NCI-H345 treated with DMSO at 0.1 percent for 48 hours (cell line): Measurements from ENCODE around the gene GPR45.
A peak's percentile ranks its signal among the peaks of the same experiment; 100 is the strongest.
"Not testable (repeated sequence)": the region's sequence is repeated elsewhere in the genome, so short reads cannot be mapped to it uniquely, and the experiment has no call there.

Experiments
- DNase-seq: peaks from one replicate; lab custom pipeline; 2025; ENCODE audit not compliant: unreplicated experiment; lab: John Stamatoyannopoulos, UW

The GPR45 gene, protein sequence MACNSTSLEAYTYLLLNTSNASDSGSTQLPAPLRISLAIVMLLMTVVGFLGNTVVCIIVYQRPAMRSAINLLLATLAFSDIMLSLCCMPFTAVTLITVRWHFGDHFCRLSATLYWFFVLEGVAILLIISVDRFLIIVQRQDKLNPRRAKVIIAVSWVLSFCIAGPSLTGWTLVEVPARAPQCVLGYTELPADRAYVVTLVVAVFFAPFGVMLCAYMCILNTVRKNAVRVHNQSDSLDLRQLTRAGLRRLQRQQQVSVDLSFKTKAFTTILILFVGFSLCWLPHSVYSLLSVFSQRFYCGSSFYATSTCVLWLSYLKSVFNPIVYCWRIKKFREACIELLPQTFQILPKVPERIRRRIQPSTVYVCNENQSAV

DNA sequence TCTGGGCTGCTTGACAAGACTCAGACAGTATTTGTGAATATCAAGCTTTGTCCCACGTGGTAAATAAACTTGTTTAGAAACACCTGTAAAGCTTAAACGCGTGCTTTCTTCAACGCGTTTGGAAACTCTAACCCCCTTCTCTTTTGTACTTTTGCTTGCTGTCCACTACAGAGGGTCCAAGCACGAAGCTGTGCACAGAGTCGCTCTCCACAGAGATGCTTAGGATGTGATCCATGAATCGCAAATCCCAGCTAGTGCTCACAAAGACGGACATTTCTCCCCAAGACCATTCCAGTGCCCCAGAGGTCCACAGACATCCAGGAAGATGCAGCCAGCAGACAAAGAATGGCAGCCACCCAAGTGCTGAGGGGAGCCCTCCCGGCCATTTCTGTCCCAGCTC, at the start of gene GPR45:
TSS of gene GPR45 (plus strand) at position 301 of the 400 bp plus-strand sequence. CDS start 116 bp downstream, outside the sequence.
- DNase-seq: no peak

DNA sequence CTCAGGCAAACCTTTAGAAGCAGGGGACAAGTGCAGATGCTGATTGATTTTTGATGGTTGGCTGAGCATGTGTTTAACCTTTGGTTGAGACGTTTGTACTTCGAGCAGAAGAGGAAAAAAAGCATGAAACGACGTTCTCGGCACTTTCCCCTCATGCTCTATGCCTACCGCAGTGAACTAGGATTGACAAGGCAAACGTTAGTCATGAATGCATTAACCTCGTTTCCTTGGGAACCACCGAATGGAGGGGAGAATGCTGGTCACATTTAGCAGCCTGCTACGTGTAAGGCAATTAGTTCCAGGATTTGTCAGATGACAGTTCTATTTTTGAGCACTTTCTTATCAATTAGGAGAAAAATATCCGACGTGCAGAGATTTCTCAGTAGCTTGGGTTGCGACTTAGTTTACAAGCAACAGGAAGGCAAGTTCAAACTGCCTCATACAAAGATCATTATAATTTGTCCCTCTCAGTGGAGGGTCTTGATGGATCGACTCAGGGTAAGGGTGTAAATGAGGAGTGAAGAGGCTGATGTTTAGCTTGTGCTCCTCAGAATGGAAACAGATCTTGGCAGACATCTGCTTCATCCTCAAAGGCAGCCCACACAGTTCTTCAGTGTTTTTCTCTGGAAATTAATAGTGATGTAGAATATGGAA, 47.4 kb upstream of the GPR45 start:
- DNase-seq: no peak

DNA sequence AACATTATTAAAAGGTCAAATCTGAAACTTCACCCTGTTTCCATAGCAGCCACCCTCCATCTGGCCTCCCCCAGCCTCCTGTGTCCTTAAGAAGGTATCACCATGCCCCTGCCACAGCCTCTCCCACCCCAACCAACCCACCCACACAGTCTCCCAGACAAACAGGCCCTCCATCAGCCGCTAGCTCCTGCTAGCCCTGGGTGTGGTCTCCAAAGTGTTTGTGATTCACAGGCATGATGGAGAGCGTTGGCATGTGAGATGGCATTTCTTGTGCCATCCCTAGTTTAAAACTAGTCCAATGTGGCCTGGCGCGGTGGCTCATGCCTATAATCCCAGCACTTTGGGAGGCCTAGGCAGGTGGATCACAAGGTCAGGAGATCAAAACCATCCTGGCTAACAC, 44.9 kb upstream of the GPR45 start:
- no peak for DNase-seq

DNA sequence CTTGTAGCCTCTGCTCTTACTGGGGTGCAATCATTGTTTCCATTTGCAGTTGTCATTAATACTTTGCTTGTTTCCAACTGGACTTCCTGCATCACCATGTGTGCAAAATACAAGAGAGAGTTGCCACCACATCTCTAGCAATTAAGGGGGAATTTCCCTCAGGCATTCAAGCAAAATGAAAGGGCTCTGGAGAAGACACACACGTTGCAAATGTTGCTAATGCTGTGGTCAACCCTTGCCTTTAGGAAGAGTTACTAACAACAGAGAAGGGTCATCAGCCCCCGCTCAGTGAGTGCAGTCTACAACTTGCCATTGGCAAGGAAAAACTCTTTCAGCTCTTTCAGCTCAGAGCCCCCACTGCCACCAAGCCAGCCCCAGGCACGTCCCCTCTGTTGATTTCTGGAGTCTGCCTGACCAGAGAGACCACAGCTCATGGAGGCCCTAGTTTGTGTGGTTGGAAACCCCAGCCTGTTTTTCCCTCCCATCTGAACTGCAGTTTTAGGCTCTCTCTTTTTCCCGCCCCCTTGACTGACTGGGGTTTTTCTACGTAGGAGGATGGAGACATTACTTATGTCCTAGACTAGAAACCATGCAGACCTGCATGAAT, 25.9 kb upstream of the GPR45 start:
- no peak for DNase-seq

DNA sequence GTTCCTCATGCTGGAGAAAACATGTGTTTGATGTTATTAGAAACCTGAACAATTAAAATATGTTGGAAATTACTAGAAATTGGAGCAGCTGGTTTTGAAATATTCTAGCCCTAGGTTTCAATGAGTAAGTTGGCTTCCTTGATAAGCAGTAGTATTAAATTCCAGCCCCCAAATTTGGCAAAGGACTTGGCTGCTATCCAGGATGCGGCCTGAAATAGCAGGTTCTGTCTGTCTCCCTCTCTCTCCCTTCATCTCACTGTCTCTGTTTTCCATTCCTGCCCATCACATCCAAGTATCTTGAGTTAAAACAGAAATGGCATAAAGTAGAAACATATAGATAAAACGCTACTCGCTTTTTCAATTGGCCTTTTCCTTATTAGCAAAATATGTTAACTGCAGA, 20.9 kb upstream of the GPR45 start:
- DNase-seq: no peak

DNA sequence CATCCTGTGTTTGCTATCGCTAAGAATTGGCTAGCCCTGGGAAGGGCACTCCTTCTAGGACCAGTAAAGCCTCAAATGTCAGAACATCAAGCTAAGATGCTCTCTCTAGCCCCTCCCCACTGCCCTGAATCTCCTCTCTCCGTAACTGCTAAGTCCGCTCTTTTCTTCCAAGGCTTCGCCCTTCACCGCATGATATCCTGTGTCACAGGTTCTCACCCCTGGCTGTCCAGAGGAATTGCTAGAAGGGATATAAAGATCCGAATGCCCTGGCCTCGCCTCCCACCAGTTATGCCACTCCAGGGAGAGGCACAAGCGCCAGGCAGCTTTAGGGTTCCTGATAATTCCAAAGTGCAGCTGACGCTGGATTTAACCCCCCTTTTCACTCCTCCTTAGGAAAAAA, 17.1 kb upstream of the GPR45 start:
- DNase-seq: no peak

DNA sequence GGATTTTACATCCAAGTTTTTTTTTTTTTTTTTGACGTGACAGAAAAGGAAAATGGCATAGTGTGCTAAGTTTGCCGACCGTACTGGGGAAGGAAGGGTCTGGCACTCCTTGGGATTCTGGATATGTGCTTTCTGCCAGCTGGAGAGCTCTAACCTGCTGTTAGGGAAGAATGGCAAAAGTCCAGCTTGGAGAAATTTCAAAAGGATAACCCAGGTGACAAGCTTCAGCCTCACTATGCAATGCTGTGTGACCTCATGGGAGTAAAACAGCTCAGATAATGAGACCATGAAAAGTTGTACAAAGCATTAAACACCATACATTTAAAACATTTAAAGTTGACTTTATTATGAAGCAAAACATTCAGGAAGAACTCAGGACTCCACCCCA, 10.3 kb upstream of the GPR45 start:
- no peak for DNase-seq

DNA sequence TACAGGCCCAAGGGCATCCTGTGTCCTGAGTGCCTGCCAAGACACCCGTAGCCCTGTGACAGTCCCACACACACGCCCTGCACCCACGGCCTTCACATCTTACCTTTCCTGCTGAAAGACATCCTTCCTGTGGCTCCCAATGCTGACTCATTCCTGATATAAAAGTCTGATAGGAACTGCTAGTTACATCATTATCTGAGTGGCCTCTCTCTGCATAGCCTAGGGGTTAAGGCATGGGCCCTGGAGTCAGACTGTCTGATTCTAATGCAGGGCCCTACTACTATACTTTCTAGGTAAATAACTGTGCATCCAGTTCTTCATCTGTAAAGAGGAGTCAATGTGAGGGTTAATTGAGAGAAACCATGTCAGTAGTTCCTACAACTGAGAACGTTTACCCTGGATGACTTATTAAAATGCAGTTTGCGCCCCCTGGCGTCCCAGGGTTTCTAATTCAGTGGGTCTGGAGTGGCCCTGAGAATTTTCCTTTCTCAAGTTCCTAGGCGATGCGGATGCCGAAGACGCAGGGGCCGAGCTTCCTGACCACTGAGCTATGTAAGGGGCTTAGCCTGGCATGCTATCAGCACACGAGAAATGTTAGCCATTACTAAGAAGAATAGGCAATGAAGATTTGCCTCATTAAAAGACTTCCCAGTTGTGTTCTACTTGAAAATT, 6.0 kb upstream of the GPR45 start:
- DNase-seq: peak; percentile 55

DNA sequence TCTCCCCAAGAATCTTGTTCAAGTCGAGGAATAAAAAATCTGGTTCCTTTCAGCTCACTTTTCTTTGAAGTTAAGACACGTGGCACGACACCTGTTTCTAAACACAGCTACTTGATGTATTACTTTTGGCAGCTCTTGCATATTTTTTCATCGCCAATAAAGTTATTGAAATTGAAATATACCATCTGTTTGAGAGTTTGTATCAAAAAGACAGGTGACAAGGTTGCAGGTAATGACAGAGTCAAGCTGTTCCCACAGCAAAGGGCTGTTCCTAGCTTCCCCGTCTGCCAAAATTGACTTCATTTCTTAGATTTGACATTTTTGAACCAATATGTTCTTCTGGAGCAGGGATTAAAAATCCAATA, 5.5 kb upstream of the GPR45 start:
- no peak for DNase-seq

DNA sequence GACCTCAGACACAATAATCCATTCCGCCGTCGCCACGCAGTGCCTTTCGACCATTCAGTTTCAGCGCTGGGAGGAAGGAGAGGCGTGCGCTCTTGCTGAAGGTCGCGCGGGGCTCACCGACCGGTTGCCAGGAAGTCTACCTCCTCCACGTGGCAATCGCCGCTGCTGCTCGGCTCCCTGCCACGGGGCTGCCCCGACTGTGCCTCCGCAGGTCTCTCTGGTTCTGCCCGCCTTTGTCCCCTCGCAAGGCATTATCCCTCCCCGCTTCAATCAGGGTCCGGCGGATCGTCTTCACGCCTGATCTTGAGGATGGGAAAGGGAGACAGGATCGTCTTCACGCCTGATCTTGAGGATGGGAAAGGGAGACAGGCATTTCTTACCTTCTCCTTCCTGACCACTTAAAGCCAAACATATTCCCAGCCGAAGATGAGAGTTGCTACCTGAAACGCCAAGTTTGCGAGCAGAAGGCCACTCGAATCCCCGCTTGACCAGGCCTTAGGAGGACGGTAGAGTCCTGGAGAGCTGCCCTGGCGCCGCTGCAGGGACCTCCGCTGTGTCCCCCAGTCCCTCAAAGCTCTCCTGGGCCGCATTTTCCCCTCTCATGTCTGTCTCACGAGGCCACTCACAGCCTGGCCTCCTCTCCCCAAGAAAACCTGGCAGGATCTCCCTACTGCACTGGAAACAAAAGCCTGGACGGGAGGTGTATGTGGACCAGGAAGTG, 4.3 kb upstream of the GPR45 start:
- DNase-seq: no peak

DNA sequence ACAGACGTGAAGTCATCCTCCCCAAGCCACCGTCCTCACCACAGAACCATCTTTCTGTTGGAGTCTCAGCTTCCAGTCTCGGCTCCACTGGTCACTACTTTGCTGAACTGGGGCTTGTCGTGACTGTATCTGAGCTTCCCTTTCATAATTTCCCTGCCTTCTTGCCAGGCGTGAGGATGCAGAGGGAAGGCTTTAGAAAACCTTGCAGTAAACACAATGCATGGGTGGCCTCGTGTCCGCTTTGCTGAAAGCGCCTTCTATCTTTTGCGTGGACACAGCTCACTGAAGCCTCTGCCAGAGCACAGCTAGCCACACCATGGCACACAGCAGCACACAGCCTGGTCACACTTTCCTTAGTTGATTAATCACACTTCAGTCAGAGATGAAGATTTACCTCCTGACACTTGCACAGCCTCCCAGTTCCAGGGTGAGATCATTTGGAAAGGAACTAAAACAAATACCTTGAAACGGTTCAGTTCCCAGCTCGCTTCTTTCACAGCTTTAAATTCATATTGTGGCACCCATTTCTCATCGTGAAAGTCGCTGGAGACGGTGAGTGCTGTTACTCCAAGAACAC, 2.8 kb upstream of the GPR45 start:
- DNase-seq: no peak

DNA sequence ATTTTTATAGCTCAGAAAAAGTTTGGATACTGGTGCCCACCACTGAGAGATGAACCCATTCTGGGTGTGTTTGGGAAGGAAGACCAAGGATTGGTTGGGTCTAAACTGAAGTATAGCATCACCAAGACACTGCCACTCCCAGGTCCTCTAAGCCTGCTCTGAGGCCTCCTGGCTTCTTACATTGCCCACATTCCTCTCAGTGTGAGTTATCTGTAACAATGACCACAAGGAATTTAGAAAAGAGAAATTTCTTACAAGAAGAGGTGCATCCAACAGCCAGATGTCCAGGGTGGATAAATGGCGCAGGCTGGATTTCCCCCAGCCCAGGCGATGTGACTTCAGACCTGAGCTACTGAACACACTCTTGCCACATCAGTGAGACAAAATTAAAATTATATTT, 1.6 kb upstream of the GPR45 start:
- DNase-seq: no peak

DNA sequence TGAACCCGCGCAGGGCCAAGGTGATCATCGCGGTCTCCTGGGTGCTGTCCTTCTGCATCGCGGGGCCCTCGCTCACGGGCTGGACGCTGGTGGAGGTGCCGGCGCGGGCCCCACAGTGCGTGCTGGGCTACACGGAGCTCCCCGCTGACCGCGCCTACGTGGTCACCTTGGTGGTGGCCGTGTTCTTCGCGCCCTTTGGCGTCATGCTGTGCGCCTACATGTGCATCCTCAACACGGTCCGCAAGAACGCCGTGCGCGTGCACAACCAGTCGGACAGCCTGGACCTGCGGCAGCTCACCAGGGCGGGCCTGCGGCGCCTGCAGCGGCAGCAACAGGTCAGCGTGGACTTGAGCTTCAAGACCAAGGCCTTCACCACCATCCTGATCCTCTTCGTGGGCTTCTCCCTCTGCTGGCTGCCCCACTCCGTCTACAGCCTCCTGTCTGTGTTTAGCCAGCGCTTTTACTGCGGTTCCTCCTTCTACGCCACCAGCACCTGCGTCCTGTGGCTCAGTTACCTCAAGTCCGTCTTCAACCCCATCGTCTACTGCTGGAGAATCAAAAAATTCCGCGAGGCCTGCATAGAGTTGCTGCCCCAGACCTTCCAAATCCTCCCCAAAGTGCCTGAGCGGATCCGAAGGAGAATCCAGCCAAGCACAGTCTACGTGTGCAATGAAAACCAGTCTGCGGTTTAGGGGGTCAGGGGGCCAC, 897 bp downstream of the GPR45 start:
- DNase-seq: no peak

DNA sequence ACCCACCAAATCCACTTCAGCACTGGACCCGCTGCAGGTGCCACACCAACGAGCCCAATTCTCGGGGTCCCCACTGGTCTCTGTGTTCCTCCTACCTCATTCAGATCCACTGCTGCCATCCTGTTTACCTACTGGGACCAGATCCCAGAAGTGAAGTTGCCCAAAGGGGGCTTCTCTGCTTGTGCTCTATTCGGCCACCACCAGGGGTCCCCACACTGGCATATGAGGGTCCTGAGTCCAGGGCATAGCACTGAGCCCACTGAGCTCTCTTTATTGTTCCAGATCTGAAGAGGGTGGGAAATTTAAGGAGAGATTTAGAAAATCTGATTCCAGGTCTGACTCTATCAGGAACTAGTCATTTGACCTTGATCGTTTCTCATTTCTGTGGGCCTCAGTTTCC, 2.4 kb downstream of the GPR45 start:
- DNase-seq: no peak

DNA sequence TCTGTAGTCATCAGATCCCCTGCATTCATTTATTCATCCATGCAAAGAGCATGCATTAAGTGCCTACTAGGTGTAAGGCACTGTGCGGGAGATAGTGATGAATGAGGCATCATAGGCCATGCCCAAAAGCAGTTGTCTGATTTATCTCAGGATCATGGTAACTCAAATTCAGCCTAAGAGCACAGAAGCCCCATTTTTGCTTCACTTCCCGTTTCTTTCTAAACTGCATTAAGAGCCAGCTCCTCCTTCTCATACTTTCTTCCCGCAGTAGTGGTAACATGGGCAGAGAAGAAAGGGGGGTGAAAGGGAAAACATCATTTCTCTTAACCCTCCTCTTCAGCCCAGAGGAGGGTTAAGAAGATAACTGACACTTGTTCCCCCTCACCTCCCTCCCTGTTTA, 2.9 kb downstream of the GPR45 start:
- DNase-seq: no peak

DNA sequence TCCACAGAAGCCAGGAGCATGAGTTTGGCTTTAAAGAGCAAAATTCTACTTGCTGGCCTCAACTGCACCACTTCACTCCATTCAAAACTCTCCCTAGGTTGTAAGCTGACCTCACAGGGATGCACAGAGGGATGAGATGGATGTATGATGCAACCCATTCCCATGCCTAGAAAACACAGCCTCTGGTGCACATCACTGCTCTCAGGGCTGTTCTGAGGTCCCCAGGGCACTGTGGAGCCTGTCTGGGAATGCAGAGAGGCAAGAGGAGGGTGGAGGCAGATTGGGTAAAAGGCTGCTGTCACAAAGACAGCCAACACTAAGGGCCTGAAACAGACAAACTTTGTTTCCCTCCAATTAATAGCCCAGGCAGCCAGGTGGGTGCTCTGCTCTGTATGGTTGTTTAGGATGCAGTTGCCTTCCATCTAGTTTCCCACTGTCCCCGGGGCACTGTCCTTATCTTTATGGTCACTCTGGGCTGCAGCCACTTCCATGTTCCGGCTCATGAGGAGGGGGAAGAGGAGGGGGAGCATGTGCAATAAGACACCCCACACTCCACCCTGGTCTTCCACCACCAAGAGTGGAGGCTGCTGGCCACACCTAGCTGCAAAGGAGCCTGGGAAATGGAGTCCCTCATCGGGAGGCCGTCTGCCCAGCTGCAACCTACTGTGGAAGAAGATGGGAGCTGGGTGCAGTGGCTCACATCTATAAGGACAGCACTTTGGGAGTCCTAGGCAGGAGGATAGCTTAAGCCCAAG, 7.0 kb downstream of the GPR45 start:
- DNase-seq: no peak

DNA sequence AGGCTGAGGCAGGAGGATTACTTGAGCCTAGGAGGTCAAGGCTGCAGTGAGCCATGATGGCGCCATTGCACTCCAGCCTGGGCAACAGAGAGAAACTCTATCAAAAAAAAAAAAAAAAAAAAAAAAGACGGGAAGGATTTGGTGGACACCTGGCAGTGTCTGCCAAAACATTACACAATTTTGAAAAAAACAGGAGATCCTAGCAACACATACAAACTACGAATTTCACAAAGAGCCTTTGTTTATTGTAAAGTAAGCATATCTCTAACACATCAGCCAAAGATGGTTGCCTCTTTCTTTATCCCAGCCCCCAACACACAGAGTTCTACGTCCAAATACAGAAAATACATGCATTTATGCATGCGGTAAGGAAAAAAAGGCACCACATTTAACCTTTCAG, 7.6 kb downstream of the GPR45 start:
- no peak for DNase-seq

DNA sequence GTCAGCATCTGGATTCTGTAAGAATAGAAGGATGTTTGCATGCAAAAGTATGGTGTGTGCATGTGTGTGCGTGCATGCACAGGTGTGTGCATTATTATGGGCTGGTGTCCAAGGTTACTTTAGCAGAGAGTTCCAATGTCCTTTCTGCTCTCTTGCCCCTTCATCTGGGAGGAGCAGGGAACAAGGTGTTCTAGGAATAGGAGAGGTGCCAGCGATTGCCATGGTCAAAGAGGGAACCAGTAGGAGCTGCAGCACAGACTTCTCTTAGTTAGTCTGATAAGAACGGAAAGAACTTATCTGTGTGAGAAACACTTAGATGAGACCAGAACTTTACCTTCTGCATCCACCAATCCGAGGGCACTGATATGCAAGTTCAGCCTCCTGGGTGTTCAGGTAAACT, 8.3 kb downstream of the GPR45 start:
- no peak for DNase-seq

DNA sequence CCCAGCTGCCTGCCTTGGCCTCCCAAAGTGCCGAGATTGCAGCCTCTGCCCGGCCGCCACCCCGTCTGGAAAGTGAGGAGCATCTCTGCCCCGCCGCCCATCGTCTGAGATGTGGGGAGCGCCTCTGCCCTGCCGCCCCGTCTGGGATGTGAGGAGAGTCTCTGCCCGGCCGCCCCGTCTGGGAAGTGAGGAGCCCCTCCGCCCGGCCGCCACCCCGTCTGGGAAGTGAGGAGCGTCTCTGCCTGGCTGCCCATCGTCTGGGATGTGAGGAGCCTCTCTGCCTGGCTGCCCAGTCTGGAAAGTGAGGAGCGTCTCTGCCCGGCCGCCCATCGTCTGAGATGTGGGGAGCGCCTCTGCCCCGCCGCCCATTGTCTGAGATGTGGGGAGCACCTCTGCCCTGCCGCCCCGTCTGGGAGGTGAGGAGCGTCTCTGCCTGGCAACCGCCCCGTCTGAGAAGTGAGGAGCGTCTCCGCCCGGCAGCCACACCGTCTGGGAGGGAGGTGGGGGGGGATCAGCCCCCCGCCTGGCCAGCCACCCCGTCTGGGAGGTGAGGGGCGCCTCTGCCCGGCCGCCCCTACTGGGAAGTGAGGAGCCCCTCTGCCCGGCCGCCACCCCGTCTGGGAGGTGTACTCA, 9.6 kb downstream of the GPR45 start:
- not testable (repeated sequence) for DNase-seq
